H9 (cell line): ENCODE results near the gene RYR1. TPM values are rescaled to one million over a fixed set of nuclear protein-coding genes. Genes with fewer than 3 reads are reported as not detected.

Experiments used
- DNase-seq: peaks from one replicate; pipeline ENCODE4 v3.0.0-alpha.2; 2017
- H2AFZ ChIP-seq: one replicate; pipeline ENCODE4 v1.6.1; 2013; ENCODE audit warnings: mild to moderate bottlenecking, low read length, control low read depth, moderate library complexity
- H2AK5ac ChIP-seq: 2 replicates; pipeline ENCODE4 v1.6.1; 2013; ENCODE audit warnings: low read length, control low read depth, mixed read lengths; ENCODE audit not compliant: insufficient read length
- H2BK120ac ChIP-seq: one replicate; pipeline ENCODE4 v1.6.1; 2013; ENCODE audit warnings: low read depth, mild to moderate bottlenecking, low read length, control low read depth, inconsistent platforms; ENCODE audit not compliant: poor library complexity, severe bottlenecking
- H2BK12ac ChIP-seq: 2 replicates; pipeline ENCODE4 v1.6.1; 2013; ENCODE audit warnings: low read length, control low read depth, mixed read lengths, low read depth; ENCODE audit not compliant: insufficient read length
- H2BK15ac ChIP-seq: 2 replicates; pipeline ENCODE4 v1.6.1; 2013; ENCODE audit warnings: low read depth, low read length, control low read depth
- H2BK20ac ChIP-seq: one replicate; pipeline ENCODE4 v1.6.1; 2013; ENCODE audit warnings: low read depth, mild to moderate bottlenecking, low read length, control low read depth, inconsistent platforms; ENCODE audit not compliant: poor library complexity, severe bottlenecking
- H2BK5ac ChIP-seq: 2 replicates; pipeline ENCODE4 v1.6.1; 2013; ENCODE audit warnings: low read length, control low read depth, mixed read lengths; ENCODE audit not compliant: insufficient read length
- H3K14ac ChIP-seq: 2 replicates; pipeline ENCODE4 v1.6.1; 2013; ENCODE audit warnings: low read length, control low read depth; ENCODE audit not compliant: insufficient read depth
- H3K18ac ChIP-seq: 2 replicates; pipeline ENCODE4 v1.6.1; 2013; ENCODE audit warnings: low read depth, mild to moderate bottlenecking, mixed read lengths, low read length, control low read depth; ENCODE audit not compliant: insufficient read length
- H3K23ac ChIP-seq: 2 replicates; pipeline ENCODE4 v1.6.1; 2013; ENCODE audit warnings: low read length, control low read depth, mixed read lengths, low read depth; ENCODE audit not compliant: insufficient read length
- H3K23me2 ChIP-seq: 2 replicates; pipeline ENCODE4 v1.6.1; 2013; ENCODE audit warnings: low read depth, mild to moderate bottlenecking, mixed read lengths, low read length, control low read depth; ENCODE audit not compliant: insufficient read length, poor library complexity, severe bottlenecking
- H3K27ac ChIP-seq: 2 replicates; pipeline ENCODE4 v1.5.1; 2013; ENCODE audit warnings: low read length, control low read depth, mixed read lengths, low read depth; ENCODE audit not compliant: insufficient read length
- H3K27me3 ChIP-seq: 2 replicates; pipeline ENCODE4 v1.6.1; 2013; ENCODE audit warnings: low read length, control low read depth, inconsistent platforms; ENCODE audit not compliant: insufficient read depth
- H3K4ac ChIP-seq: 2 replicates; pipeline ENCODE4 v1.6.1; 2013; ENCODE audit warnings: low read depth, mild to moderate bottlenecking, control low read depth, inconsistent platforms, low read length, moderate library complexity
- H3K4me1 ChIP-seq: 2 replicates; pipeline ENCODE4 v1.6.1; 2013; ENCODE audit warnings: low read length, control low read depth, inconsistent platforms; ENCODE audit not compliant: insufficient read depth
- H3K4me2 ChIP-seq: 2 replicates; pipeline ENCODE4 v1.6.1; 2013; ENCODE audit warnings: low read length, control low read depth, mixed read lengths; ENCODE audit not compliant: insufficient read length, insufficient read depth
- H3K56ac ChIP-seq: 2 replicates; pipeline ENCODE4 v1.6.1; 2013; ENCODE audit warnings: low read depth, mild to moderate bottlenecking, mixed read lengths, low read length, control low read depth; ENCODE audit not compliant: insufficient read length
- H3K79me1 ChIP-seq: 2 replicates; pipeline ENCODE4 v1.6.1; 2013; ENCODE audit warnings: low read depth, mild to moderate bottlenecking, moderate library complexity, low read length, control low read depth, inconsistent platforms; ENCODE audit not compliant: insufficient read depth, poor library complexity, severe bottlenecking
- H3K79me2 ChIP-seq: 2 replicates; pipeline ENCODE4 v1.6.1; 2013; ENCODE audit warnings: low read length, control low read depth, inconsistent platforms; ENCODE audit not compliant: insufficient read depth
- H3K9ac ChIP-seq: 2 replicates; pipeline ENCODE4 v1.6.1; 2013; ENCODE audit warnings: low read length, control low read depth, mixed read lengths; ENCODE audit not compliant: insufficient read length; ENCODE audit errors: extremely low read depth
- H3K9me3 ChIP-seq: one replicate; pipeline ENCODE4 v1.6.1; 2013; ENCODE audit warnings: low read depth, low read length, inconsistent platforms; ENCODE audit not compliant: control insufficient read depth
- H3T11ph ChIP-seq: one replicate; pipeline ENCODE4 v1.6.1; 2013; ENCODE audit warnings: mild to moderate bottlenecking, low read length, control low read depth, inconsistent platforms
- H4K20me1 ChIP-seq: one replicate; pipeline ENCODE4 v1.6.1; 2013; ENCODE audit not compliant: control insufficient read depth, insufficient read length, insufficient read depth
- H4K5ac ChIP-seq: 2 replicates; pipeline ENCODE4 v1.6.1; 2013; ENCODE audit warnings: low read depth, mild to moderate bottlenecking, mixed read lengths, low read length, control low read depth; ENCODE audit not compliant: insufficient read length
- H4K8ac ChIP-seq: replicated peaks from 2 replicates; pipeline ENCODE4 v1.6.1; 2013; ENCODE audit warnings: low read length, control low read depth, mixed read lengths, low read depth; ENCODE audit not compliant: insufficient read length
- H4K91ac ChIP-seq: 2 replicates; pipeline ENCODE4 v1.6.1; 2013; ENCODE audit warnings: low read depth, mild to moderate bottlenecking, moderate library complexity, mixed read lengths, low read length, control low read depth; ENCODE audit not compliant: insufficient read length
- H3K27ac Mint-ChIP-seq, 3 experiments: 2 replicates in 2 of 3; 3 replicates in 1 of 3; pipeline ENCODE4 v1.8.0; 2020 to 2021; ENCODE audit warnings: mixed read lengths in 3 of 3, mild to moderate bottlenecking in 1 of 3, moderate library complexity in 1 of 3
- H3K27me3 Mint-ChIP-seq: 2 replicates; pipeline ENCODE4 v1.8.0; 2021; ENCODE audit warnings: low read depth, mild to moderate bottlenecking, moderate library complexity, mixed read lengths
- H3K36me3 Mint-ChIP-seq, 3 experiments: 2 replicates in 2 of 3; 3 replicates in 1 of 3; pipeline ENCODE4 v1.8.0; 2020 to 2021; ENCODE audit warnings: low read depth in 3 of 3, mixed read lengths in 3 of 3; ENCODE audit not compliant: insufficient read depth in 1 of 3
- H3K4me1 Mint-ChIP-seq, 2 experiments: 2 replicates each; pipeline ENCODE4 v1.8.0; 2020; ENCODE audit warnings: mixed read lengths in 2 of 2
- H3K4me3 Mint-ChIP-seq, 2 experiments: 2 replicates in 1 of 2; 3 replicates in 1 of 2; pipeline ENCODE4 v1.8.0; 2020 to 2021; ENCODE audit warnings: mild to moderate bottlenecking in 2 of 2, mixed read lengths in 2 of 2, moderate library complexity in 1 of 2
- H3K9me3 Mint-ChIP-seq, 2 experiments: 2 replicates in 1 of 2; 3 replicates in 1 of 2; pipeline ENCODE4 v1.8.0; 2020; ENCODE audit warnings: mild to moderate bottlenecking in 2 of 2, mixed read lengths in 2 of 2, moderate library complexity in 1 of 2
- CTCF ChIP-seq: fragments of 200-600 bp; sonication (generic); conservative IDR thresholded peaks from 3 replicates; pipeline ENCODE4 v1.8.0; 2021; ENCODE audit warnings: antibody characterized with exemption, mild to moderate bottlenecking
- WGBS: extraction: QIAGEN DNeasy Blood & Tissue Kit; methylation state at CpG from one replicate; pipeline ENCODE4 v1.1.7; 2013; ENCODE audit warnings: missing lambda C conversion rate, low lambda C conversion rate, mixed read lengths; ENCODE audit not compliant: insufficient read length; ENCODE audit errors: extremely low coverage; 5-methylcytosine and 5-hydroxymethylcytosine counted together
- total RNA-seq: library from RNA; stranded (reverse); gene quantifications from 2 replicates; pipeline ENCODE4 v1.2.1, GENCODE V29; 2021

Gene RYR1
- total RNA-seq, 1 experiment from 2014 or later = 8.9 TPM

GRCh38 chr19:38478273-38478971 lies 44.9 kb downstream of the RYR1 start:
- H3K23me2 ChIP-seq = no peaks in the 10 kb centered on the region
- H4K8ac ChIP-seq = no peak overlapping the region
- peak; percentile 61 for TF ChIP-seq CTCF
- H4K5ac ChIP-seq = no peak overlapping the region
- peaks cover 18 to 37% (median 29%) of the 10 kb centered on the region in 3 experiments; a peak in 6 of 7 replicates for H3K36me3 Mint-ChIP-seq
- no CpG with 5 or more reads among the region's 16 CpGs for WGBS
- H3K4me1 Mint-ChIP-seq = no peaks in the 10 kb centered on the region
- no peak overlapping the region for H3K23ac ChIP-seq
- no peaks in the 10 kb centered on the region for H3K79me1 ChIP-seq
- H4K91ac ChIP-seq = no peak overlapping the region
- H3K9ac ChIP-seq = no peak overlapping the region
- H3T11ph ChIP-seq = no peak overlapping the region
- no peak overlapping the region for H2BK15ac ChIP-seq
- H3K4me1 ChIP-seq = no peaks in the 10 kb centered on the region
- no peaks in the 10 kb centered on the region for H3K9me3 ChIP-seq
- H2BK120ac ChIP-seq = no peak overlapping the region
- peak; percentile 56 for DNase-seq
- H2BK12ac ChIP-seq = no peak overlapping the region
- no peaks in the 10 kb centered on the region for H3K9me3 Mint-ChIP-seq
- H4K20me1 ChIP-seq = no peaks in the 10 kb centered on the region
- H2AK5ac ChIP-seq = no peak overlapping the region
- no peak overlapping the region for H3K4me3 Mint-ChIP-seq
- no peaks in the 10 kb centered on the region for H3K79me2 ChIP-seq
- H2BK5ac ChIP-seq = no peak overlapping the region
- no peaks in the 10 kb centered on the region for H3K27me3 Mint-ChIP-seq
- H3K4me2 ChIP-seq = no peak overlapping the region
- H3K27ac ChIP-seq = no peak overlapping the region
- no peak overlapping the region for H2BK20ac ChIP-seq
- no peaks in the 10 kb centered on the region for H3K27me3 ChIP-seq
- H3K27ac Mint-ChIP-seq = peak overlapping the region in 1 of 3 experiments; percentile 6; a peak in 2 of 7 replicates
- no peak overlapping the region for H3K14ac ChIP-seq
- H3K4ac ChIP-seq = no peak overlapping the region
- H3K18ac ChIP-seq = no peak overlapping the region
- no peak overlapping the region for H3K56ac ChIP-seq
- H2AFZ ChIP-seq = no peak overlapping the region
